ENCODE measurements around the gene CPN2. TPM values are rescaled to one million over a fixed set of nuclear protein-coding genes. Genes with fewer than 3 reads are reported as not detected.

The CPN2 gene
- total RNA-seq, 1 experiment from 2014 or later, result 0.09 TPM

- no peak overlapping the region for H3K27ac Mint-ChIP-seq
- ChIA-PET CTCF (interaction anchor here (0.9 to 1.2 kb wide), 4 partner anchors 16 to 529 kb away, joined by 3 to 4 read pairs (median 3); no protein-coding TSS in a partner anchor), POLR2A (interaction anchor here (0.7 kb wide), 1 partner anchor 169 kb away, joined by 3 read pairs; no protein-coding TSS in a partner anchor)
- DNase-seq (ENCODE audit: low spot score) (no peak), ATAC-seq (no peak)
- no peak overlapping the region for H3K4me3 Mint-ChIP-seq
- H3K27me3 Mint-ChIP-seq (ENCODE audit: low read depth), result peaks cover 13% of the 10 kb centered on the region
- H3K4me1 Mint-ChIP-seq, result peaks cover 69% of the 10 kb centered on the region
- H3K36me3 Mint-ChIP-seq, result no peaks in the 10 kb centered on the region
- TF ChIP-seq CDX4 (CRISPR knock-in tag; IDR thresholded peaks at IDR 0.05; ENCODE audit: borderline replicate concordance), result no peak
- no peak for TF ChIP-seq OVOL2 (CRISPR knock-in tag; IDR thresholded peaks at IDR 0.05; ENCODE audit: borderline replicate concordance)
- no peak for TF ChIP-seq IRF1 (CRISPR knock-in tag; IDR thresholded peaks at IDR 0.05)
- TF ChIP-seq CBFB (CRISPR knock-in tag; IDR thresholded peaks at IDR 0.05; ENCODE audit: low read depth), result no peak
- TF ChIP-seq E2F4 (CRISPR knock-in tag; IDR thresholded peaks at IDR 0.05; ENCODE audit: borderline replicate concordance, low read depth), result no peak
- no peak for TF ChIP-seq MLX (CRISPR knock-in tag; IDR thresholded peaks at IDR 0.05)
- TF ChIP-seq ZNF232 (CRISPR knock-in tag; IDR thresholded peaks at IDR 0.05), result no peak
- TF ChIP-seq NR2C2 (CRISPR knock-in tag; IDR thresholded peaks at IDR 0.05), result no peak
- TF ChIP-seq SP1 (CRISPR knock-in tag; conservative IDR thresholded peaks at IDR 0.05), result no peak
- TF ChIP-seq CREM (CRISPR knock-in tag; IDR thresholded peaks at IDR 0.05), result no peak
- TF ChIP-seq ZNF425 (CRISPR knock-in tag; conservative IDR thresholded peaks at IDR 0.05), result no peak
- no peak for TF ChIP-seq ZNF281 (CRISPR knock-in tag; IDR thresholded peaks at IDR 0.05)
- TF ChIP-seq JUN (CRISPR knock-in tag; IDR thresholded peaks at IDR 0.05), result no peak
- H3K9me3 Mint-ChIP-seq, result no peaks in the 10 kb centered on the region
Observed at GRCh38 chr3:194310060-194310835, 40.9 kb downstream of the CPN2 start.

- Mint-ChIP-seq H3K4me1 (peaks cover 63% of the 10 kb centered on the region), H3K27me3 (ENCODE audit: low read depth) (peaks cover 11% of the 10 kb centered on the region), H3K4me3 (no peak overlapping the region), H3K9me3 (no peaks in the 10 kb centered on the region), H3K27ac (no peak overlapping the region), H3K36me3 (no peaks in the 10 kb centered on the region)
- ChIA-PET POLR2A (no interaction called here), CTCF (interaction anchor here (1.2 to 1.3 kb wide), 2 partner anchors 10 to 39 kb away, joined by 4 read pairs; no protein-coding TSS in a partner anchor)
- ATAC-seq, result no peak
- DNase-seq (ENCODE audit: low spot score), result no peak
- TF ChIP-seq ETV6 (CRISPR knock-in tag; IDR thresholded peaks at IDR 0.05), result no peak
- no peak for TF ChIP-seq ZBTB21 (CRISPR knock-in tag; IDR thresholded peaks at IDR 0.05; ENCODE audit: borderline replicate concordance)
- no peak for TF ChIP-seq ZNF219 (CRISPR knock-in tag; IDR thresholded peaks at IDR 0.05; ENCODE audit: borderline replicate concordance)
- TF ChIP-seq RELA (CRISPR knock-in tag; IDR thresholded peaks at IDR 0.05; ENCODE audit: borderline replicate concordance), result no peak
- TF ChIP-seq GTF2I (CRISPR knock-in tag; conservative IDR thresholded peaks at IDR 0.05), result no peak
- TF ChIP-seq ZNF512 (CRISPR knock-in tag; IDR thresholded peaks at IDR 0.05; ENCODE audit: borderline replicate concordance), result no peak
- no peak for TF ChIP-seq NFE2L1 (CRISPR knock-in tag; IDR thresholded peaks at IDR 0.05)
- TF ChIP-seq USF2 (CRISPR knock-in tag; IDR thresholded peaks at IDR 0.05), result no peak
- TF ChIP-seq NFATC4 (CRISPR knock-in tag; IDR thresholded peaks at IDR 0.05), result no peak
Observed at GRCh38 chr3:194308601-194309449, 42.3 kb downstream of the CPN2 start.

Data from WTC11 (cell line).